ENCODE results near the gene VPS37B.

DNA sequence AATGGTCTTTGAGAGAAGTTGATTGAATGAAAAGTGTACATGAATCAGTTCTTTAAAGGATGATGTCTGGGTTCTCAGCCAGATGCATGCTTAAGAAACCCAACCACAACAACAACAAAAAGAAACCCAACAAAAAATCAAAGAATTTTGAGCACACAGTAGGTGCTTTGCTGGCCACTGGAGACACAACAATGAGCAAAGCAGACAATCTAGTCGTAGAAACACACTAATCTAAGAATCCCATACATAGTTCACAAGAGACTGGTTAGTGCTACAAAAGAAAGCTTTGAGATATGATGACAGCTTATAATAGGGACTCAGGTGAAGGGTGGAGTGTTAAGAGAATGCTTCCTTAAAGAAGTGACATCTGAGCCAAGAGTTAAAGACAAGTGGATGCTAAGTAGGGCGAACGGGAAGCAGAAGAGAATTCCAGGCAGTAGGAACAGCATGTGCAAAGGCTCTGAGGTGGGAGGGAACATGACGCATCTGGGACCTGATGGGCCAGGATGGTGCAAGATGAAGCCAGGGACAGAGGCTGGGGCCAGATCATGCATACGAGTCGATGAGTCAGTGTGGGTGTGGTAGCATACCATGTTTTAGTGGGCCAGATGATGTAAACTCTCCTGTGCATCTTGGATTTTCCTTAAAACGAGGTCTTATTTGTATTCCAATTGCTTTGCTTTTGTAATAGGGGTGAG, 65.3 kb downstream of the VPS37B start:
- TF ChIP-seq CTCF (IDR thresholded peaks at IDR 0.05) = no peak
- TF ChIP-seq POLR2A (IDR thresholded peaks at IDR 0.05) = no peak
